HepG2 (cell line): ENCODE measurements around the gene KANSL3. TPM values are rescaled to one million over a fixed set of nuclear protein-coding genes. Genes with fewer than 3 reads are reported as not detected.

Experiments
- CCDC6 ChIP-seq: sonication (generic); formaldehyde crosslinking; IDR thresholded peaks from 2 replicates; pipeline ENCODE4 v1.8.1; 2022; ENCODE audit warnings: mild to moderate bottlenecking, missing genetic modification reagents, moderate library complexity
- CREM ChIP-seq, 2 experiments: sonication (generic) in 1 of 2; formaldehyde crosslinking in 1 of 2; IDR thresholded peaks; 2 replicates each; pipeline versions ENCODE4 v1.4.0 to v1.6.1; 2016 to 2020; ENCODE audit warnings: antibody characterized with exemption in 1 of 2, mild to moderate bottlenecking in 1 of 2, missing genetic modification reagents in 1 of 2
- ELF4 ChIP-seq: sonication (generic); formaldehyde crosslinking; IDR thresholded peaks from 2 replicates; pipeline ENCODE4 v1.5.0; 2020; ENCODE audit warnings: missing genetic modification reagents, mild to moderate bottlenecking, moderate library complexity, borderline replicate concordance
- EP300 ChIP-seq, 3 experiments: sonication (generic) in 1 of 3; formaldehyde crosslinking in 1 of 3; IDR thresholded peaks; 2 replicates each; pipeline versions ENCODE4 v1.5.1 to v1.6.1; 2011 to 2020; ENCODE audit warnings: low read depth in 2 of 3, low read length in 2 of 3, borderline replicate concordance in 1 of 3, improper control_type of control experiment in 1 of 3, mild to moderate bottlenecking in 1 of 3, missing genetic modification reagents in 1 of 3, moderate library complexity in 1 of 3
- FOXP1 ChIP-seq, 2 experiments: fragments of 450-650 bp in 1 of 2; IDR thresholded peaks; 2 replicates each; pipeline ENCODE4 v1.6.1; 2017 to 2018; ENCODE audit warnings: antibody characterized with exemption in 1 of 2
- THAP8 ChIP-seq: sonication (generic); formaldehyde crosslinking; IDR thresholded peaks from 2 replicates; pipeline ENCODE4 v1.5.1; 2020; ENCODE audit warnings: missing genetic modification reagents, mild to moderate bottlenecking, borderline replicate concordance
- XRCC5 ChIP-seq: fragments of 200-400 bp; formaldehyde crosslinking; optimal IDR thresholded peaks from 2 replicates; pipeline ENCODE3; 2017; ENCODE audit warnings: mild to moderate bottlenecking, low read length
- ZBTB44 ChIP-seq: sonication (generic); formaldehyde crosslinking; IDR thresholded peaks from 2 replicates; pipeline ENCODE4 v1.4.0; 2020; ENCODE audit warnings: missing genetic modification reagents
- ZNF18 ChIP-seq: sonication (generic); formaldehyde crosslinking; IDR thresholded peaks from 2 replicates; pipeline ENCODE4 v1.8.0; 2022; ENCODE audit warnings: mild to moderate bottlenecking, missing genetic modification reagents; ENCODE audit not compliant: insufficient replicate concordance
- ZNF235 ChIP-seq: sonication (generic); formaldehyde crosslinking; IDR thresholded peaks from 2 replicates; pipeline ENCODE4 v1.8.1; 2023; ENCODE audit warnings: mild to moderate bottlenecking, missing genetic modification reagents, borderline replicate concordance
- ZNF329 ChIP-seq: sonication (generic); formaldehyde crosslinking; IDR thresholded peaks from 2 replicates; pipeline ENCODE4 v1.9.0; 2021; ENCODE audit warnings: low read depth, mild to moderate bottlenecking, missing genetic modification reagents
- ZNF563 ChIP-seq: sonication (generic); formaldehyde crosslinking; IDR thresholded peaks from 2 replicates; pipeline ENCODE4 v1.8.0; 2022; ENCODE audit warnings: mild to moderate bottlenecking, moderate library complexity, missing genetic modification reagents
- ZNF609 ChIP-seq: sonication (generic); formaldehyde crosslinking; IDR thresholded peaks from 2 replicates; pipeline ENCODE4 v1.4.0; 2020; ENCODE audit warnings: mild to moderate bottlenecking, missing genetic modification reagents, borderline replicate concordance
- ZNF749 ChIP-seq: sonication (generic); formaldehyde crosslinking; IDR thresholded peaks from 2 replicates; pipeline ENCODE4 v1.8.0; 2022; ENCODE audit warnings: mild to moderate bottlenecking, missing genetic modification reagents, moderate library complexity, borderline replicate concordance
- polyA plus RNA-seq, 8 experiments: library from polyadenylated mRNA; depleted of rRNA in 3 of 8; stranded (reverse) in 7 of 8; unstranded in 1 of 8; fragments of >200 nt; fragmentation: Illumina TruSeq in 4 of 8; extraction: Trizol in 4 of 8; gene quantifications; 2 replicates each; pipeline versions ENCODE4 v1.2.1 to v1.2.3, GENCODE V29; 2011 to 2016; ENCODE audit warnings: low read depth in 4 of 8, missing spikeins in 1 of 8, mixed read lengths in 1 of 8; ENCODE audit not compliant: insufficient read depth in 1 of 8
- total RNA-seq, 5 experiments: library from RNA; depleted of rRNA; stranded (reverse); fragments of >200 nt; fragmentation: Illumina TruSeq; extraction: Trizol; gene quantifications; 2 replicates each; pipeline ENCODE4 v1.2.3, GENCODE V29; 2016; ENCODE audit warnings: low read depth in 1 of 5

Gene KANSL3
- total and polyA plus RNA-seq, 2 of the 13 experiments (the other 11 are each of a cell fraction or from before 2014, with no cell fraction given): 20.8 to 37.3 TPM

- TF ChIP-seq ZBTB44 (CRISPR knock-in tag): no peak
- TF ChIP-seq CREM (IDR thresholded peaks at IDR 0.05): peak; percentile 72
- TF ChIP-seq CREM (CRISPR knock-in tag; IDR thresholded peaks at IDR 0.05): no peak
- no peak for TF ChIP-seq ZNF563 (CRISPR knock-in tag)
- peak; percentile 34 to 92; a peak in 3 of 4 replicates for TF ChIP-seq EP300 (IDR thresholded peaks at IDR 0.05; ENCODE audit: low read depth in 2 of 2, low read length in 2 of 2)
- TF ChIP-seq EP300 (CRISPR knock-in tag; IDR thresholded peaks at IDR 0.05; ENCODE audit: borderline replicate concordance): peak; percentile 83; the same call in 1 of the 2 replicates
- no peak for TF ChIP-seq ZNF235 (CRISPR knock-in tag)
- TF ChIP-seq XRCC5: peak; percentile 83
- TF ChIP-seq ZNF18: no peak
- no peak for TF ChIP-seq FOXP1 (IDR thresholded peaks at IDR 0.05)
- peak; percentile 87 for TF ChIP-seq FOXP1 (CRISPR knock-in tag; IDR thresholded peaks at IDR 0.05)
- TF ChIP-seq ELF4 (CRISPR knock-in tag): no peak
- no peak for TF ChIP-seq ZNF329
- TF ChIP-seq ZNF749: no peak
- TF ChIP-seq CCDC6 (CRISPR knock-in tag): no peak
- TF ChIP-seq ZNF609 (CRISPR knock-in tag): peak; percentile 93
- TF ChIP-seq THAP8 (CRISPR knock-in tag): no peak
Observed at GRCh38 chr2:96601382-96602292, 36.5 kb downstream of the KANSL3 start (continued).
